ENCODE data around the gene SORCS2.

SORCS2 gene

DNA sequence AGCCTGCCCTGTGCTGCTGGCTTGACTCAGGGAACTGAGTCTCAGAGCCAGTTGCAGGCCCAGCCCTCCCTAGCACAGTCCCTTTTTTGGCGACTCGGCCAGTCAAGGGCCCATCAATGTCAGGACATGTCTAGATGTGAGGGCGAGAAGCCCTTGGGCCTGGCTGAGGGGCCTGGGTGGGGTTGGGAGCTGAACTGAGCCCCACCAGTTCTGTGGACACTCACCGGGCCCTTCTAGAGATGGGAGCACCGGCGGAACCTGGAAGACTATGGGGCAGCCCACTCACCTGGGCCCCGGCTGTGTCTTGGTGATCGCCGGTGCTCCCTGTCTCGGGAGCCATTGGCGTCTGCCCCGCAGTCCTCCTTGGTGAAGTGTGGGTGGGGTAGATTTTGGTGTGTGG, 501.4 kb downstream of the SORCS2 start:
- TF ChIP-seq FOXP2 (optimal IDR thresholded peaks at IDR 0.05; ENCODE audit: borderline replicate concordance, extremely low read depth, extremely low read length, insufficient read depth) (no peak), POLR2AphosphoS5 (IDR thresholded peaks at IDR 0.05; ENCODE audit: low read depth, low read length) (no peak), TAF1 (IDR thresholded peaks at IDR 0.05; ENCODE audit: borderline replicate concordance, insufficient read depth, low read length) (no peak), SIN3A (IDR thresholded peaks at IDR 0.05; ENCODE audit: borderline replicate concordance, insufficient read depth, low read length) (no peak)
- TF ChIP-seq, protein P1, sequence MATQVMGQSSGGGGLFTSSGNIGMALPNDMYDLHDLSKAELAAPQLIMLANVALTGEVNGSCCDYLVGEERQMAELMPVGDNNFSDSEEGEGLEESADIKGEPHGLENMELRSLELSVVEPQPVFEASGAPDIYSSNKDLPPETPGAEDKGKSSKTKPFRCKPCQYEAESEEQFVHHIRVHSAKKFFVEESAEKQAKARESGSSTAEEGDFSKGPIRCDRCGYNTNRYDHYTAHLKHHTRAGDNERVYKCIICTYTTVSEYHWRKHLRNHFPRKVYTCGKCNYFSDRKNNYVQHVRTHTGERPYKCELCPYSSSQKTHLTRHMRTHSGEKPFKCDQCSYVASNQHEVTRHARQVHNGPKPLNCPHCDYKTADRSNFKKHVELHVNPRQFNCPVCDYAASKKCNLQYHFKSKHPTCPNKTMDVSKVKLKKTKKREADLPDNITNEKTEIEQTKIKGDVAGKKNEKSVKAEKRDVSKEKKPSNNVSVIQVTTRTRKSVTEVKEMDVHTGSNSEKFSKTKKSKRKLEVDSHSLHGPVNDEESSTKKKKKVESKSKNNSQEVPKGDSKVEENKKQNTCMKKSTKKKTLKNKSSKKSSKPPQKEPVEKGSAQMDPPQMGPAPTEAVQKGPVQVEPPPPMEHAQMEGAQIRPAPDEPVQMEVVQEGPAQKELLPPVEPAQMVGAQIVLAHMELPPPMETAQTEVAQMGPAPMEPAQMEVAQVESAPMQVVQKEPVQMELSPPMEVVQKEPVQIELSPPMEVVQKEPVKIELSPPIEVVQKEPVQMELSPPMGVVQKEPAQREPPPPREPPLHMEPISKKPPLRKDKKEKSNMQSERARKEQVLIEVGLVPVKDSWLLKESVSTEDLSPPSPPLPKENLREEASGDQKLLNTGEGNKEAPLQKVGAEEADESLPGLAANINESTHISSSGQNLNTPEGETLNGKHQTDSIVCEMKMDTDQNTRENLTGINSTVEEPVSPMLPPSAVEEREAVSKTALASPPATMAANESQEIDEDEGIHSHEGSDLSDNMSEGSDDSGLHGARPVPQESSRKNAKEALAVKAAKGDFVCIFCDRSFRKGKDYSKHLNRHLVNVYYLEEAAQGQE (IDR thresholded peaks at IDR 0.05; ENCODE audit: insufficient read depth in 1 of 2, low read depth in 2 of 2, low read length in 2 of 2): no peak

DNA sequence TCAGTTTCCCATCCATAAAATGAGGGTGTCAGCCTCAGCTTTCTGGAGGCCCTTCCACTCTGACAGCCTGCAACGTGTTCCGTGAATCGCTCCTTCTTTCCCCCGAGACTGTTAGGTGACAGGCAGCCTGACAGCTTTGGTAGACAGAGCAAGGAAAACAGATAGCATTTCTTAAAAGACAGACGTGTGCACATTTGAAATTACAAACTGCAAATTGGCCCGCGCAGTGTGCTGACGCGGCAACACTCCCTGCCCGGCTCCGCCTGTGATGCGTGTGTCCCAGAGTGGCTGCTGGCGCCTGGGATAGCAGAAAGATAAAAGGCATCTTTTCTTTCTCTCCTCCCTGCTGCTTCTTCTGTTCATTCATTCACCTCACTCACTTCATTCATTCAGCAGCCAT, 502.0 kb downstream of the SORCS2 start:
- TF ChIP-seq, protein P1 (IDR thresholded peaks at IDR 0.05; ENCODE audit: insufficient read depth in 1 of 2, low read depth in 2 of 2, low read length in 2 of 2): no peak
- TF ChIP-seq POLR2AphosphoS5 (IDR thresholded peaks at IDR 0.05; ENCODE audit: low read depth, low read length) (no peak), TAF1 (IDR thresholded peaks at IDR 0.05; ENCODE audit: borderline replicate concordance, insufficient read depth, low read length) (no peak), FOXP2 (optimal IDR thresholded peaks at IDR 0.05; ENCODE audit: borderline replicate concordance, extremely low read depth, extremely low read length, insufficient read depth) (no peak), SIN3A (IDR thresholded peaks at IDR 0.05; ENCODE audit: borderline replicate concordance, insufficient read depth, low read length) (no peak)

DNA sequence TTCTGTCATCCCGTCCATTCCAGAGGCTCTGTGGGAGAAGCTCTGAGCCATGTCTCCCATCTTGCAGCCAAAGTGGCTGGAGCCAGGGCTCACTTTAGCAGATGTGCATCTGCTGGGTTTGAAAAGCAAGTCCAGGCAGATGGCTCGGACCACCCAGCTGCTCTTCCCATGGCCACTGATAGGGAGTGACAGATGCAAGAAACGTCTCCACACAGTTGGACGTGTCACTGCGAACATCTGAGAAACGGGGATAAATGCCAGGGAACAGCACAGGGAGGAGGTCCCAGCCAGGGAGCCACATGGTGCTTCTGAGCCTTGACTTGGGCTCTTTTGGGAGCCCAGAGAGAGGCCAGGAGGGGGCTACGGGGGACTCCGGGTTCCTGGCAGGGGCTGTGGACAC, 505.0 kb downstream of the SORCS2 start:
- TF ChIP-seq FOXP2 (optimal IDR thresholded peaks at IDR 0.05; ENCODE audit: borderline replicate concordance, extremely low read depth, extremely low read length, insufficient read depth): no peak
- TF ChIP-seq TAF1 (IDR thresholded peaks at IDR 0.05; ENCODE audit: borderline replicate concordance, insufficient read depth, low read length): no peak
- TF ChIP-seq, protein P1 (IDR thresholded peaks at IDR 0.05; ENCODE audit: insufficient read depth in 1 of 2, low read depth in 2 of 2, low read length in 2 of 2): no peak
- no peak for TF ChIP-seq SIN3A (IDR thresholded peaks at IDR 0.05; ENCODE audit: borderline replicate concordance, insufficient read depth, low read length)
- no peak for TF ChIP-seq POLR2AphosphoS5 (IDR thresholded peaks at IDR 0.05; ENCODE audit: low read depth, low read length)

DNA sequence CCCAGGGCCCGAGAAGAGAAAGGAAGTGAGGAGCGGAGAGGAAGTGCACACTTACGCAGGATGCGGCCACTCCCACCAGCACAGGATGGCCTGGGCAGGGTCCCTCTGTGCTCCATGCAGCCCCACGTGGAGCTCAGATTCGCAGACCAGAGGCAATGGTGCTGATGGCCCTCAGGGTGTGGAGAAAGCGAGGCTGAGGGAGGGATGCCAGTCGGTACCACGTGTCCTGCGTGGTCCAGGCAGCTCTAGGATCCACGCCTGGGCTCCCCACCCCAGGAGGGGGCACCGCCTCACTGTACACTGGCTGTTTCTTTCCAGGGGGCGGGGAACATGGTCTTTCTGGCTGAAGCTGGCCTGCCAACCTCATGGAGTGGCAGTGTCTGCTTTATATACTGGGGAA, 505.5 kb downstream of the SORCS2 start:
- TF ChIP-seq TAF1 (IDR thresholded peaks at IDR 0.05; ENCODE audit: borderline replicate concordance, insufficient read depth, low read length): no peak
- TF ChIP-seq SIN3A (IDR thresholded peaks at IDR 0.05; ENCODE audit: borderline replicate concordance, insufficient read depth, low read length): no peak
- no peak for TF ChIP-seq POLR2AphosphoS5 (IDR thresholded peaks at IDR 0.05; ENCODE audit: low read depth, low read length)
- TF ChIP-seq, protein P1 (IDR thresholded peaks at IDR 0.05; ENCODE audit: insufficient read depth in 1 of 2, low read depth in 2 of 2, low read length in 2 of 2): no peak
- no peak for TF ChIP-seq FOXP2 (optimal IDR thresholded peaks at IDR 0.05; ENCODE audit: borderline replicate concordance, extremely low read depth, extremely low read length, insufficient read depth)

DNA sequence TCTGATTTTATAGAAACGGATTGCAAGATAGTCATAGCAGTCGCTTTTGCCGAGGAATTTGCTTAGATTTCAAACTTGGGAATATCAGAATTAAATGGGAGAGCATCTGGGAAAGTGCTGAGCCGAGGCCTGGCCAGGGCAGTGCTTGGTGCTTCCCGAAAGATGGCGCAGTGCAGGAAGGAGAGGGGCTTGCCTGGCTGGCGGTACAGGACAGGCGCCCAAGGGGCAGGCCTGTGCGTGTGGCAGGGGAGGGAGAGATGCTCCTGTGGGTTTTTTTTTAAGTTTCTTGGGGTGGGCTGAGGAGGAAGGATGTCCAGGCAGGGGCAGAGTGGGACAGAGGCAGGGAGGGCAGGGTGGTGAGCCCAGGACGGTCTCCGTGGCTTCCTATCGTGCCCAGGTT, 506.2 kb downstream of the SORCS2 start:
- TF ChIP-seq, protein P1 (IDR thresholded peaks at IDR 0.05; ENCODE audit: insufficient read depth in 1 of 2, low read depth in 2 of 2, low read length in 2 of 2): no peak
- TF ChIP-seq POLR2AphosphoS5 (IDR thresholded peaks at IDR 0.05; ENCODE audit: low read depth, low read length) (no peak), TAF1 (IDR thresholded peaks at IDR 0.05; ENCODE audit: borderline replicate concordance, insufficient read depth, low read length) (no peak), FOXP2 (optimal IDR thresholded peaks at IDR 0.05; ENCODE audit: borderline replicate concordance, extremely low read depth, extremely low read length, insufficient read depth) (no peak), SIN3A (IDR thresholded peaks at IDR 0.05; ENCODE audit: borderline replicate concordance, insufficient read depth, low read length) (no peak)

Measured in PFSK-1 (cell line).